OCI-LY1 (cell line): ENCODE measurements around the gene SH3RF3.

Source experiments
- CTCF ChIP-seq: fragments of 200-600 bp; sonication (generic), shearing (Covaris generic); IDR thresholded peaks from 2 replicates; pipeline ENCODE4 v1.5.1; 2017; ENCODE audit warnings: mild to moderate bottlenecking, antibody characterized with exemption, low read length, moderate library complexity, mixed read lengths
- EZH2 ChIP-seq: fragments of 200-600 bp; sonication (generic), shearing (Covaris generic); IDR thresholded peaks from 2 replicates; pipeline ENCODE4 v1.8.0; 2017; ENCODE audit warnings: borderline replicate concordance, mixed run types, mild to moderate bottlenecking, antibody characterized with exemption, low read length, moderate library complexity, mixed read lengths

GRCh38 chr2:109233643-109234042 is 104.6 kb downstream of the SH3RF3 start:
- TF ChIP-seq CTCF (no peak), EZH2 (no peak)
